Astrocyte of the spinal cord (primary cell): ENCODE data around the gene TBX2.

Experiments
- DNase-seq: peaks from one replicate; pipeline ENCODE4 v3.0.0; 2011; ENCODE audit warnings: low read depth, low spot score
- H3K4me3 ChIP-seq: 2 replicates; pipeline ENCODE4 v1.5.1; 2011; ENCODE audit warnings: low read depth, mild to moderate bottlenecking, low read length, moderate library complexity
- CTCF ChIP-seq: IDR thresholded peaks from 2 replicates; pipeline ENCODE4 v1.5.1; 2012; ENCODE audit warnings: low read depth, mild to moderate bottlenecking, low read length, inconsistent platforms
- in situ Hi-C: cut with HindIII; loops from 2 replicates; pipeline ENCODE4 v1.10.0; 2017; ENCODE audit warnings: low sequenced_read_pairs

Gene TBX2

GRCh38 chr17:61418449-61418848 lies 18.8 kb downstream of the TBX2 start:
- no peak overlapping the region for H3K4me3 ChIP-seq
- no peak for TF ChIP-seq CTCF
- DNase-seq = no peak
- in situ Hi-C loops = no loop called here

- in situ Hi-C loops = no loop called here
- TF ChIP-seq CTCF = no peak
- no peak for DNase-seq
- no peak overlapping the region for H3K4me3 ChIP-seq
Observed at GRCh38 chr17:61419496-61420046, 19.9 kb downstream of the TBX2 start.

- in situ Hi-C loops = no loop called here
- no peak for DNase-seq
- no peak overlapping the region for H3K4me3 ChIP-seq
- TF ChIP-seq CTCF = no peak
Observed at GRCh38 chr17:61420052-61420451, 20.4 kb downstream of the TBX2 start.

- no peak for TF ChIP-seq CTCF
- DNase-seq = no peak
- no peak overlapping the region for H3K4me3 ChIP-seq
- in situ Hi-C loops = no loop called here
Observed at GRCh38 chr17:61420745-61421398, 21.2 kb downstream of the TBX2 start.

- no peak for TF ChIP-seq CTCF
- DNase-seq = no peak
- H3K4me3 ChIP-seq = no peak overlapping the region
- in situ Hi-C loops = no loop called here
Observed at GRCh38 chr17:61421460-61421859, 21.8 kb downstream of the TBX2 start.

GRCh38 chr17:61422116-61422799 lies 22.6 kb downstream of the TBX2 start:
- no peak for TF ChIP-seq CTCF
- no peak for DNase-seq
- in situ Hi-C loops = no loop called here
- no peak overlapping the region for H3K4me3 ChIP-seq
